GM12892 (cell line): ENCODE data around the gene DUS3L.

Experiments used
- POLR2A ChIP-seq: IDR thresholded peaks from 2 replicates; pipeline ENCODE4 v1.6.1; 2011; ENCODE audit warnings: low read depth, low read length, control low read depth
- POLR2AphosphoS5 ChIP-seq: IDR thresholded peaks from 2 replicates; pipeline ENCODE4 v1.6.1; 2011; ENCODE audit warnings: low read depth, low read length, control low read depth
- TAF1 ChIP-seq: IDR thresholded peaks from 2 replicates; pipeline ENCODE4 v1.6.1; 2011; ENCODE audit warnings: low read depth, mild to moderate bottlenecking, control low read depth, low read length, borderline replicate concordance

DNA sequence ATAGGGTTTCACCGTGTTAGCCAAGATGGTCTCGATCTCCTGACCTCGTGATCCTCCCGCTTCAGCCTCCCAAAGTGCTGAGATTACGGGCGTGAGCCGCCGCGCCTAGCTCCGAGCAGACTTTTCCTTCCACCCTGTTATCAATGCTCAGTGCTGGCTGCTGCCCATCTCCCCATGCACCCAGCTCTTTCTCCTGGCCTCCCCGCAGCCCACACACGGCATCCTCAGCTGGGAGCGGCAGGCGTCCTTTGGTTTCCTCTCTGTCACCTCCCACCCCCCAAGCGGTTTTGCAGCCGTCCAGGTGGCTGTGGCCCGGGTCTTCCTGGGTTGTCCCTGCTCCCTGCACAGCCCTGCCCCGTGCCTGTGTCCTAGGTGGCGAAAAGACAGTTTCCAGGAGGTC lies 18.5 kb downstream of the DUS3L start:
- no peak for TF ChIP-seq POLR2AphosphoS5
- no peak for TF ChIP-seq POLR2A
- no peak for TF ChIP-seq TAF1
